Measurements from ENCODE around the gene DGKD.

DGKD gene

DNA sequence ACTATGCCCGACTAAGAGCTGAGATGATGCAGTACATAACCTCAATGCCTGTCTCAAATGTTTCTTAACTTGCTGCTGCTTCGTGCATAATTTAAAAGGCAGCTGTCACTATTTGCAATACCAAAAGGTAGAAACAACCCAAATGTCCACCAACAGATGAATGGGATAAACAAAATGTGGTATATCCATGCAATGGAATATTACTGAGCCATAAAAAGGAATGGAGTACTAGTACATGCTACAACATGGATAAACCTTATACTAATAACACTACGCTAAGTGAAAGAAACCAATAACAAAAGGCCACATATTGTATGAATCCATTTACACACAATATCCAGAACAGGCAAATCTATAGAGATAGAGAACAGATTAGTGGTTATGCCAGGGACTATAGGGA, 13.0 kb upstream of the DGKD start:
- TF ChIP-seq POLR2AphosphoS5 (IDR thresholded peaks at IDR 0.05; ENCODE audit: low read depth, low read length) (no peak), POLR2A (IDR thresholded peaks at IDR 0.05; ENCODE audit: low read depth, low read length) (no peak), TAF1 (IDR thresholded peaks at IDR 0.05; ENCODE audit: borderline replicate concordance, low read depth, low read length) (no peak)
- DNase-seq (ENCODE audit: insufficient read length) (no peak), FAIRE-seq (no peak)

DNA sequence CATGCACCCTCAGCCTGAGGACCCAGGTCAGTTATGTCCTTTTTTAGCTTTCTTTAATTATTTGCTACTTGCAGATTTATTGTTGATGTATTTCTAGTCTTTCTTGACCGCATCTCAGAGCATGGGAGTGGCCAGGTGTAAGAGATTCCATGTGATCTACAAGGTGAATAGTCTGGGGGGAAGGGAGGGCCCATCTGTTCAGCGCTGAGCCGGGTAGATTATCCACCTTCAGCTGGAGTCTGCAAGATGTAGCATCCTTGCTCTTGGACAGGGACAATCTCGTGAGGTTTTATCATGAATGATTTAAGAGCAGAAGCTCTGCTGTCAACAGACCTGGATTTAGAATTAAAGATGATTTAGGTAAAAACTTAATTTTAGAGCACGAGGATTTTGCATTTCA, 12.0 kb upstream of the DGKD start:
- FAIRE-seq (no peak), DNase-seq (ENCODE audit: insufficient read length) (no peak)
- TF ChIP-seq POLR2AphosphoS5 (IDR thresholded peaks at IDR 0.05; ENCODE audit: low read depth, low read length) (no peak), TAF1 (IDR thresholded peaks at IDR 0.05; ENCODE audit: borderline replicate concordance, low read depth, low read length) (no peak)

- no peak for FAIRE-seq
- TF ChIP-seq TAF1 (IDR thresholded peaks at IDR 0.05; ENCODE audit: borderline replicate concordance, low read depth, low read length) (no peak), POLR2AphosphoS5 (IDR thresholded peaks at IDR 0.05; ENCODE audit: low read depth, low read length) (no peak), POLR2A (IDR thresholded peaks at IDR 0.05; ENCODE audit: low read depth, low read length) (no peak)
- no peak for DNase-seq (ENCODE audit: insufficient read length)
Measured at GRCh38 chr2:233343171-233343705, 11.1 kb upstream of the DGKD start.

- DNase-seq (ENCODE audit: insufficient read length) (no peak), FAIRE-seq (no peak)
- TF ChIP-seq POLR2A (IDR thresholded peaks at IDR 0.05; ENCODE audit: low read depth, low read length) (no peak), POLR2AphosphoS5 (IDR thresholded peaks at IDR 0.05; ENCODE audit: low read depth, low read length) (no peak), TAF1 (IDR thresholded peaks at IDR 0.05; ENCODE audit: borderline replicate concordance, low read depth, low read length) (no peak)
Measured at GRCh38 chr2:233346376-233346775, 7.9 kb upstream of the DGKD start.

GRCh38 chr2:233346930-233347329, 7.4 kb upstream of the DGKD start:
- TF ChIP-seq POLR2A (IDR thresholded peaks at IDR 0.05; ENCODE audit: low read depth, low read length) (no peak), POLR2AphosphoS5 (IDR thresholded peaks at IDR 0.05; ENCODE audit: low read depth, low read length) (no peak), TAF1 (IDR thresholded peaks at IDR 0.05; ENCODE audit: borderline replicate concordance, low read depth, low read length) (no peak)
- DNase-seq (ENCODE audit: insufficient read length), result no peak
- FAIRE-seq, result no peak

DNA sequence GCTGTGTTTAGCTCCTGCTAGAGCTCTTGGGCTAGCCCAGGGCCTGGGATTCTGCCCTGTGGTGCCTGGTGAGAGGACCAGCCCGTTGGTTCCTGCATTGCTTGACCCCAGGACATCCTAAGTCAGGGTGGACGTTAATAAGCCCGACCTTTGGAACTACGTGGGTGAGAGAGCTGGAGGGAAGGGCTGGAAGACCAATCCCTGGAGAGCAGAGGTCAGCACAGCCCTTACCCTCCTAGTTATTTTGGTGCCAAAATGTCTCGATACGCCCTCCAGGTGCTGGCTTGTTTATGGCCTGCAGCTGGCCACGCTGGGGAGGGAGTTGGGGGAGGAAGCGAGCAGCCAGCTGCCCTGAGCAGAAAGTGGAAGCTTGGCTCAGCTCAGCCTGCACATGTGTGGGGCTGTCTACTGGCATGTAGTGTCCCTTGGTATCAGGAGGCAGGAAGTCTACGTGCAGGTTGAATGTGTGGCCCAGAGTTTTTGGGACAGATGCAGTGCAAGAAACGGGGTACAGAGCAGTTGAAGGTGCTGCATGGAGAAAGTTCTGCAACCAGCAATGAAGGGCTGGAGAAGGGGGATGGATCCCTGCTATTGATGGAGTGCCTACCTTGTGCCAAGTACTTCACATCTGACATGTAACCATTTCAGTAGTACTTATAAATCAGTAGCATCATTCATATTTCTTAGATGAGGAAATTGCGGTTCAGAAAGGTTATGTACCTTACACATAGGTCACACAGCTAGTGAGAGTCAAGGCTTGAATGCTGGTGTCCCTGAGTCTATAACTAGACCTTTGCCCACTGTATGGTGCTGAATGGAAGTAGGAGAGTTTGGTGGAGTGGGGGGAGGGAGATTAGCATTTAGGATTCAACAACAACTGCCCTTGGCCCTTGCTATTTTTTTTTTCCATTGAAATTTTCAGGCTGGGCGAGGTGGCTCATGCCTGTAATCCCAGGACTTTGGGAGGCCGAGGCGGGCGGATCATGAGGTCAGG, 5.0 kb upstream of the DGKD start:
- DNase-seq (ENCODE audit: insufficient read length), result peak; percentile 61
- FAIRE-seq, result peak; percentile 54
- TF ChIP-seq TAF1 (IDR thresholded peaks at IDR 0.05; ENCODE audit: borderline replicate concordance, low read depth, low read length) (no peak), POLR2A (IDR thresholded peaks at IDR 0.05; ENCODE audit: low read depth, low read length) (no peak), POLR2AphosphoS5 (IDR thresholded peaks at IDR 0.05; ENCODE audit: low read depth, low read length) (no peak)

GRCh38 chr2:233350708-233351107, 3.6 kb upstream of the DGKD start:
- no peak for TF ChIP-seq TAF1 (IDR thresholded peaks at IDR 0.05; ENCODE audit: borderline replicate concordance, low read depth, low read length)
- no peak for TF ChIP-seq POLR2A (IDR thresholded peaks at IDR 0.05; ENCODE audit: low read depth, low read length)
- TF ChIP-seq POLR2AphosphoS5 (IDR thresholded peaks at IDR 0.05; ENCODE audit: low read depth, low read length), result no peak
- no peak for DNase-seq (ENCODE audit: insufficient read length)
- no peak for FAIRE-seq

- FAIRE-seq (no peak), DNase-seq (ENCODE audit: insufficient read length) (no peak)
- TF ChIP-seq POLR2AphosphoS5 (IDR thresholded peaks at IDR 0.05; ENCODE audit: low read depth, low read length) (no peak), TAF1 (IDR thresholded peaks at IDR 0.05; ENCODE audit: borderline replicate concordance, low read depth, low read length) (no peak), POLR2A (IDR thresholded peaks at IDR 0.05; ENCODE audit: low read depth, low read length) (no peak)
Measured at GRCh38 chr2:233351423-233351822, 2.9 kb upstream of the DGKD start.

GRCh38 chr2:233352141-233352842, 2.0 kb upstream of the DGKD start:
- no peak for FAIRE-seq

GRCh38 chr2:233353101-233353768, 1.1 kb upstream of the DGKD start:
- FAIRE-seq (no peak), DNase-seq (ENCODE audit: insufficient read length) (peak; percentile 37)
- no peak for TF ChIP-seq POLR2AphosphoS5 (IDR thresholded peaks at IDR 0.05; ENCODE audit: low read depth, low read length)
- TF ChIP-seq POLR2A (IDR thresholded peaks at IDR 0.05; ENCODE audit: low read depth, low read length), result no peak
- TF ChIP-seq TAF1 (IDR thresholded peaks at IDR 0.05; ENCODE audit: borderline replicate concordance, low read depth, low read length), result no peak

More at GRCh38 chr2:233352141-233352842, 2.0 kb upstream of the DGKD start:
- DNase-seq (ENCODE audit: insufficient read length), result no peak
- no peak for TF ChIP-seq POLR2A (IDR thresholded peaks at IDR 0.05; ENCODE audit: low read depth, low read length)
- TF ChIP-seq POLR2AphosphoS5 (IDR thresholded peaks at IDR 0.05; ENCODE audit: low read depth, low read length), result no peak
- no peak for TF ChIP-seq TAF1 (IDR thresholded peaks at IDR 0.05; ENCODE audit: borderline replicate concordance, low read depth, low read length)

DNA sequence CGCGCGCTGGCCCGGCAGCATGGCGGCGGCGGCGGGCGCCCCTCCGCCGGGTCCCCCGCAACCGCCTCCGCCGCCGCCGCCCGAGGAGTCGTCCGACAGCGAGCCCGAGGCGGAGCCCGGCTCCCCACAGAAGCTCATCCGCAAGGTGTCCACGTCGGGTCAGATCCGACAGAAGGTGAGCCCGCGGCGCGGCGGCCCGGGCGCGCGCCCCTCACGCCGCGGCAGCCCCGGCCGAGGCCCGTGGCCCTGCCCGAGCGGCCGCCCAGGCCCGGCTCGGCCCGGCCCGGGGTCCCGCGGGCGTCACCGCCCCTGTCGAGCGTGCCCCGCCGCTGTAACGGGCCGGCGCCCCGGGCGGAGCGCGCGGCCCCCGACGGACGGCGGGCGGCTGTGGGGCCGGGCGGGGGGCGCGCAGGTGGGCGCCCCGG, 218 bp downstream of the DGKD start:
- DNase-seq (ENCODE audit: insufficient read length), result no peak
- peak; percentile 60 for TF ChIP-seq POLR2A (IDR thresholded peaks at IDR 0.05; ENCODE audit: low read depth, low read length)
- TF ChIP-seq TAF1 (IDR thresholded peaks at IDR 0.05; ENCODE audit: borderline replicate concordance, low read depth, low read length), result peak; percentile 40; the same call in 1 of the 2 replicates
- no peak for TF ChIP-seq POLR2AphosphoS5 (IDR thresholded peaks at IDR 0.05; ENCODE audit: low read depth, low read length)
- no peak for FAIRE-seq

All from GM12892 (cell line).